G401 (cell line): Measurements from ENCODE around the gene PLP2. TPM values are rescaled to one million over a fixed set of nuclear protein-coding genes. Genes with fewer than 3 reads are reported as not detected.

Source experiments
- DNase-seq: peaks from one replicate; pipeline ENCODE4 v3.0.0-alpha.2; 2015; ENCODE audit warnings: low spot score
- in situ Hi-C: cut with HindIII; loops from 2 replicates; pipeline ENCODE4 v1.10.0; 2016; ENCODE audit warnings: low sequenced_read_pairs, mixed read lengths
- total RNA-seq: library from RNA; depleted of rRNA; stranded (reverse); fragments of >200 nt; shearing (Covaris generic); gene quantifications from 2 replicates; pipeline ENCODE4 v1.2.3, GENCODE V29; 2014; rRNA removed

The PLP2 gene
- total RNA-seq, 1 experiment from 2014 or later, result 26.8 TPM

- in situ Hi-C loops, result no loop called here
- peak; percentile 69 for DNase-seq
Observed at GRCh38 chrX:49203536-49203935, 31.8 kb downstream of the PLP2 start.

DNA sequence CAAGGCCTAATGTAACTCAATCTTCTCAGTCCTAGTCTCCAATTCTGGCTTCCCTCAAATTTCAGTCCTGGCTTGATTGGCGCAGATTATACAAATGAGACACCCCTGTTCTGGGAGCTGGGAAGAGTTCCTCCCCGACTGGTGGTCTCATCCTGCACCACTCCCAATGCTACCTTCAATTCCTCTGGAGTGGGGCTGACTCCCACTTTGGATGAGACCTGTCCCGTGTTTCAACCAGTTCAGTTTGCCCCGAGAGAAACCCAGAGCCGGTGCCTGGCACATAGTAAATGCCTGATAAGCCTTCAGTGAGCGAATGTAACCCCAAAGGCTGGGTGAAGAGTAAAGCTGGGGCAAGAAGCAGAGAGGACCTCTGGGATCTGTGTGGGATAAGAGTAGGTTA is 32.3 kb downstream of the PLP2 start:
- DNase-seq, result no peak
- in situ Hi-C loops, result no loop called here

GRCh38 chrX:49204709-49205108 is 33.0 kb downstream of the PLP2 start:
- DNase-seq, result peak; percentile 73
- in situ Hi-C loops, result no loop called here

DNA sequence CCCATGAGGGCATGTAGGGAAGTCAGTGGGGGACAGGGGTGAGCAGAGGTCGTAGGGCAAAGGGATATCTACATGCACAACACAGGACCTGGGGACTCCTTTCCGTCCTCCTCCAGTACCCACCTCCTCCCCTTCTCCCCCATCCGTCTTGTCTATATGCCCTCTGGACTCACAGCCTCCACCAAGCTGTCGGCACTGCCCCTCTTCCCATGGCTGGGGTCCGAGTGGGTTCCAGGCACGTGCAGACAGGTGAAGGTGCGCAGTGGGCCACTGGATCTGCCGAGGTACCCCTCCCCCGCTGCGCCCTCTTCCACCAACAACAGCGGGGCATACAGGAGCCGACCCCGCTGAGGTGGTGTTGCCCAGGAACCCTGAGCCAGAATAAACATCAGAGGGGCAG is 33.7 kb downstream of the PLP2 start:
- in situ Hi-C loops, result no loop called here
- no peak for DNase-seq

GRCh38 chrX:49206543-49206942 is 34.8 kb downstream of the PLP2 start:
- no peak for DNase-seq
- in situ Hi-C loops, result no loop called here

DNA sequence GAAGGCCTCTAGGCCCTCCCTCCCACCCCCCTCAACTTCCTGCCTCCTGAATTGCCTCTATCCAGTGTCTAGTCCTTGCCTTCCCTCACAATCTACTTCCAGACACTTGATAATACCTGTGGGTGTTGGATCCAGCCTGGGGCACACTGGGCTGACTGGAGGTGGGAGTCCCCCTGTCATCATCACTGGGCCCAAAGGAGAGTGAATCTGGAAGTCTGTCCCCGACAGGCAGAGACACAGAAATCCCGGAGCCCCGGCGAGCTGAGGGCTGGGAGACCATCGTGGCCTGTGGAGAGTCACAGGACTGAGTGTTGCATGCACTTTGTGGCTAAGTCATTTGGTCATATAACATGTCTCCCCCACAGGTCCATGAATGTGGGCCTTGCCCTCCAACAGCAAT is 36.7 kb downstream of the PLP2 start:
- no peak for DNase-seq
- in situ Hi-C loops, result no loop called here

DNA sequence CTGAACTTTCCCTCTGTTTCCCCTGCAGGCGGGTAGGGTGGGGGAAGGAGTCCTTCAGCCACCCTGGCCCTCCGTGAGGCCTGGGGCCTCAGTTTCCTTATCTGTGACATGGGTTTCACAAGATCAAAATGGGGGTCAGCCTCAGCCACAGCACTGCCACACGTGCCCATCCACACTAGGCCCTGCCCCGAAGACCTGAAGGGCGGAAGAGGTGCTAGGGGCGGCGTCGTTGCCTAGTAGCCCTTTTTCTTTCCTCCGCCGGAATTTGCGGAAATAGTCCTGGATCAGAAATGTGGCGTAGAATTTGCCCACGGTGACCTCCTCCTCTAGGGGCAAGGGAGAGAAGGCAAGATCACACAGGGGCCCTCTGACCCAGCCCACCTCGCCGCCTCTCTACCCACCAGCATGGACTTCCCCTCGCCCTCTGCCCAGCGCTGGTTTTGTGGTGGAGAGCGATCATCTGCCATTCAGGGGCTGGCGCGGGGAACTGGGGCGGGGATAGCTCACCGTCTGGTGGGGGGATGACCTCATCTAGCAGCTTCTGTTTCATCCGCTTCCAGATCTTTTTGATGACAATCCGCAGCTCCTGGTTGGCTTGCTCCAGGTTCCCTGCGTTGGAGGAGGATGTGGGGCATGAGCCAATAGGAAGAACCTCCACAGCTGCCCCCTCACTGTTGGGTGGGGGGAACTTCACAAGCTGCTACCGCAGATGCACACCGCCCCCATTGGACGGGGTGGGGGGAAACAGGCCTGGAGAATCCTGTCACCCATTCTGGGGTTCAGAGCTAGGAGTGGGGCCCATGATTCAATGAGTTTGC is 37.9 kb downstream of the PLP2 start:
- in situ Hi-C loops, result no loop called here
- peak; percentile 90 for DNase-seq

DNA sequence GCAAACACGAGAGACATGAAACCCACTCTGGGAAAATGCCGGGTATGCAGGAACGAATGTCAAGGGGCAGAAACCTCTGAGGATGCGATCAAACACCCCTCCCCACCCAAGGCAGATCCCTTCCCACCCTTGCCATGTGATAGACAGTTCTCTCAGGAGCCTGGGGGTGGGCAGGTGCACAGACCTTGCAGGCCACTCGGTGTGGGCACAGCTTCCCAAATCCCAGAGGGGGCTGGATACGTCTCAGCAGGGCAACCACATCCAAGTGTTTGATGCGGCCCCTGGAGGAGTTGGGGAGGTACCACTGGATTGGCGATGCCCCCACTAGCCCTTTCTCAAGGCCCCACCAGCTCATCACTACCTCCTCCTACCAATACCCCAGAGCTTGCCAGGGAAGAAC is 38.7 kb downstream of the PLP2 start:
- no peak for DNase-seq
- in situ Hi-C loops, result no loop called here

DNA sequence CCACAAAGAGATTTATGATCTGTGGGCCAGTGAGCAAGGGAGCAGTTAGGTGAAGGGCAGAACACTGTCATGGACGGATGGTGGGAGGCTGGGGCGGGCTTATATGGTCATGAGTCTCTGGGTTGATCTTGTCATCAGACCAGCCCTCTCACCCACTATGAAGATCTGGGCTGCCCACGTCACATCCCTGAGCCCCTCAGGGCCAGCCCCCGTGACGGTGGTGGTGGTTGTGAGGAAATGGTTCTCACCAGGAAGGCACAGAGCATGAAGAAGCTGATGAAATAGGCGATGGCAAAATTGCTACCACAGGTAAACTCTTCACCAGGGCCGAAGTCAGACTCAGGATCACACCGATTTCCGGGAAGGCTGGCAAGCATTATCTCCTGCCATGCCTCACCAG is 39.4 kb downstream of the PLP2 start:
- in situ Hi-C loops, result no loop called here
- no peak for DNase-seq

DNA sequence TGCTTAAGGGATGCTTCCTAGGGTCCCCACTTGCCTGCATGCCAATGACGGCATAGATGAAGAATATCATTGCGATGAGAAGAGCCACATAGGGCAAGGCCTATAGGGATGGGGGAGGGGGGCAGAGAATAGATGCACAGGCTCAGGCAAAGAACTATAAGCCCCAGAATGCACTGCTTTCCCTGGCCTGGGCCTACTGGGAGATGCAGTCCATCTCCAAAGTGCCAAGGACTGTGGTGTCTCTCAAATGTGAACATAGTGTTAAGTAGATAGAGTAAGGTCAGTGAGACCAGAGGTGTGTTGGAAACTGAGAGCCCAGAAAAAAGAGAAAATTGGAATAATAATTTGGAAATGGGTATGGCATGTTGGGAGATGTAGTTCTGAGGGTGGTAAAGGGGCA is 40.5 kb downstream of the PLP2 start:
- in situ Hi-C loops, result no loop called here
- DNase-seq, result no peak

DNA sequence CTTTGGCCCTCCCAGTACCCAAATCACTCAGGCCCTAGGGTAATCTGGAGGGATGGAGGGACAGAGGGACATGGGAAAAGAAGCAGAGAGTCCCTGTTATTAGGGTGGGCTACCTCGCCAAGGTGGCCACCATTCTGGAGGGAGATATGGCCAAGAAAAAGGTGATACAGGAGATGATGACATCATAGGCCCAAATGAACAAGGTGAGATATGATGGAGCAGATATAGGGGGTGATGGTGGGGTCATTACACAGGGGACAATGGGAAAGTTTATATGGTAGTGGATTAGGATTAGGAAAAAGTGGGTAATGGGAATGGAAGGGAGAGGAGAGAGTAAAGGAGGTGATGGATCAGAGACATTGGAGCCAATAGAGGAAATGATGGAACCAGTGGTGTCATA is 41.2 kb downstream of the PLP2 start:
- in situ Hi-C loops, result no loop called here
- DNase-seq, result no peak

DNA sequence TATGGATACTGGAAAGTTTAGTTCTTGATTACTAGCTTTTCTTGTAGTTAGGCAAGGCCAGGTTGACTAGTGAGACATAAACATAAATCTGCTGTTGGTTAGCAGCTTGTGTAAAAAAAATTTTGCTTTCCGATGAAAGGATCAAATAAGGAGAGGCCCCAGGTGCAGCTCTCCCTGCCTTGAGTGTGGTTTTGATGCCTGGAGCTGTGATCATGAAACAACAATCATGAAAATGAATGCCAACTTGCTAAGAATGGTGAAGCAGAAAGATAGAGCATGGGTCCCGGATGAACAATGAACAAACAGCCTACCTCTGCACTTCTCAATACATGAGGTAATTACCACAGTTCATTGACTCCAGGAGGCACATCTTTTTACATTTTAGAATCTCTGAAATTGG is 42.7 kb downstream of the PLP2 start:
- in situ Hi-C loops, result no loop called here
- DNase-seq, result no peak

- in situ Hi-C loops, result no loop called here
- no peak for DNase-seq
Observed at GRCh38 chrX:49214996-49215526, 43.4 kb downstream of the PLP2 start.

DNA sequence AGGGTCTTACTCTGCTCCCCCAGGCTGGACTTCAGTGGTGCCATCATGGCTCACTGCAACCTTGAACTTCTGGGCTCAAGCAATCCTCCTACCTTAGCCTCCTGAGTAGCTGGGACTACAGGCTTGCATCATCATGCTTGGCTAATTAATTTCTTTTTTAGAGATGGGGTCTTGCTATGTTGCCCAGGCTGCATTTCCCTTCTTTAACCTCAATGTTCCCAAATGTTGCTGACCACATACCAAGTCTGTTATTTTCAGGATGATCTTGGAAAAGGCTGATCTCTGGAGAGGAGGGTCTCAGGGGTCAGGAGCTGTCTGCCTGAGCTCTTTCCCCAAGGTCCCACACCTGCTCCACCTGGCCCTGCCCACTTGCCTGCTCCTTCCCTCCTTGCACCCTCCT is 48.4 kb downstream of the PLP2 start:
- DNase-seq, result no peak
- in situ Hi-C loops, result no loop called here

DNA sequence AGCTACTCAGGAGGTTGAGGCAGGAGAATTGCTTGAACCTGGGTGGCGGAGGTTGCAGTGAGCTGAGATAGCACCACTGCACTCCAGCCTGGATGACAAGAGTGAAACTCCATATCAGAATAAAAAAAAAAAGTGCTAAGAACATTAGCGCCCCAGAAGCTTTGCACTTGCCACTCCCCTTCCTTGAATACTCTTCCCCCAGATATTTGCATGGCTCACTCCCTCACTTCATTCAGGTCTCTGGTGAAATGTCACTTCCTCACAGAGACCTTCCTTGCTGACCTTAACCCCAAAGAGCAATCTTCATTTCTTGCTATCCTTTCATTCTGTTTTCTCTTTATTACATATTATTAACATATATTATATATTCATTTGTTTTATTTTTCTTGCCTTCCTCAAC is 50.2 kb downstream of the PLP2 start:
- DNase-seq, result no peak
- in situ Hi-C loops, result no loop called here

Other genes with a start within 250 kb of the PLP2 start
- gene OTUD5, start 214.3 kb upstream of the PLP2 start, total RNA-seq, result 70.5 and 75.2 TPM in 2 replicates
- gene KCND1, start 200.1 kb upstream of the PLP2 start, total RNA-seq, result 0.37 and 0.44 TPM in 2 replicates
- gene GRIPAP1, start 169.6 kb upstream of the PLP2 start, total RNA-seq, result 19.1 and 22.9 TPM in 2 replicates
- gene TFE3, start 128.5 kb upstream of the PLP2 start, total RNA-seq, result 27.3 and 50.0 TPM in 2 replicates
- gene CCDC120, start 112.9 kb upstream of the PLP2 start, total RNA-seq, result 0.12 and 0.98 TPM in 2 replicates
- 4.6 and 10.8 TPM in 2 replicates for gene PRAF2, start 97.9 kb upstream of the PLP2 start, total RNA-seq
- gene WDR45, start 92.0 kb upstream of the PLP2 start, total RNA-seq, result 18.6 and 36.0 TPM in 2 replicates
- 27.2 and 28.2 TPM in 2 replicates for gene GPKOW, start 48.2 kb upstream of the PLP2 start, total RNA-seq
- 2.7 and 14.2 TPM in 2 replicates for gene MAGIX, start 9.1 kb upstream of the PLP2 start, total RNA-seq
- gene PRICKLE3, start 14.5 kb downstream of the PLP2 start, total RNA-seq, result 15.4 and 18.4 TPM in 2 replicates
- gene SYP, start 28.3 kb downstream of the PLP2 start, total RNA-seq, result 8.7 and 13.8 TPM in 2 replicates
- gene CACNA1F, start 61.4 kb downstream of the PLP2 start, total RNA-seq, result not detected in 2 replicates
- gene CCDC22, start 63.6 kb downstream of the PLP2 start, total RNA-seq, result 24.2 and 32.0 TPM in 2 replicates
- gene FOXP3, start 92.8 kb downstream of the PLP2 start, total RNA-seq, result not detected in 2 replicates
- gene PPP1R3F, start 97.9 kb downstream of the PLP2 start, total RNA-seq, result 2.0 and 2.5 TPM in 2 replicates
- gene GAGE10, start 131.7 kb downstream of the PLP2 start, total RNA-seq, result not detected in 2 replicates
- gene GAGE12J, start 150.1 kb downstream of the PLP2 start, total RNA-seq, result not detected in 2 replicates
- gene GAGE13, start 159.7 kb downstream of the PLP2 start, total RNA-seq, result not detected in 2 replicates